ENCODE results near the gene VWA2.

The VWA2 gene

DNA sequence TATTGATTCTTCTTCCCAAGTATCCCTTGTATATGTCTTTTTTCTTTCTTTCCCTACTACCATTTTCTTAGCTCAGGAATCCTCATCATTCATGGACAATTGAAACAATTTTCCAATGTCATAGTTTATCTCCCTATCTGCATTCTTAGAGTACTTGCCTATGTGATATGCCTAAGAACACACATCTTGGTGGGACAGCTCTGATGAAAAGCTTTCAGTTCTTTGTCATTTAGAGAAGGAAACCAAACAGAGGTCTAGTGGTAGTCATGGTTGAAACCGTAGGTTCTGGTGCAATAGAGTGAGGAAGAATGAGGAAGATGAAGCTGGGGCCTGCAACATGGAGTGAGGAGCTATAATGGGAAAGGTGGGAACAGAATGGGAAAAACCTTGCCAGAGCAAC, 31.7 kb upstream of the VWA2 start:
- no peaks in the 10 kb centered on the region for H3K9me3 Mint-ChIP-seq

DNA sequence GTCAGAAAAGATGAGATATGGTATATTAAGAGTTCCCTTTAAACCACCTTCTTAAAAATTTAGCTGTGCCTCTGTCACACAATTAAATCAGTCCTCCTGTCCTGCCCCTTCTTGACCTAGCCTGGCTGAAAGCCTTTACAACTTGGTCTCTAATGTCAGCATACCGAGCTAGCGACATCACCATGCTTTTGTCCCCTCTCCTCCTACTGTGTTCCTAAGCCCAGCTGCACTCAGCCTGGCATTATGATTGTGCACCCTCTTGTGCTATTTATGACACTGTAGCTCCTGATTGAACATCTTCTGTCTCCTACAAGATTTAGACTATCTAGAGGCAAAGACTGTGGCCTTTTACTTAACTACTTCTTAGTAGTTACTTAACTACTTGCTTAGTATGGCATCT, 30.7 kb upstream of the VWA2 start:
- no peak overlapping the region for H3K27ac Mint-ChIP-seq
- H3K9me3 Mint-ChIP-seq: no peaks in the 10 kb centered on the region
- no peak for TF ChIP-seq CTCF (IDR thresholded peaks at IDR 0.05; ENCODE audit: unreplicated experiment in 3 of 3)
- H3K4me1 Mint-ChIP-seq: no peaks in the 10 kb centered on the region
- no peaks in the 10 kb centered on the region for H3K27me3 Mint-ChIP-seq (ENCODE audit: low read depth)
- H3K4me3 Mint-ChIP-seq: no peak overlapping the region
- H3K36me3 Mint-ChIP-seq (ENCODE audit: low read depth): no peaks in the 10 kb centered on the region

More for the DNA sequence above, 31.7 kb upstream of the VWA2 start:
- no peaks in the 10 kb centered on the region for H3K4me1 Mint-ChIP-seq
- H3K36me3 Mint-ChIP-seq (ENCODE audit: low read depth): no peaks in the 10 kb centered on the region
- H3K4me3 Mint-ChIP-seq: no peak overlapping the region
- TF ChIP-seq CTCF (IDR thresholded peaks at IDR 0.05; ENCODE audit: unreplicated experiment in 3 of 3): no peak
- H3K27ac Mint-ChIP-seq: no peak overlapping the region
- peaks cover 4% of the 10 kb centered on the region for H3K27me3 Mint-ChIP-seq (ENCODE audit: low read depth)

DNA sequence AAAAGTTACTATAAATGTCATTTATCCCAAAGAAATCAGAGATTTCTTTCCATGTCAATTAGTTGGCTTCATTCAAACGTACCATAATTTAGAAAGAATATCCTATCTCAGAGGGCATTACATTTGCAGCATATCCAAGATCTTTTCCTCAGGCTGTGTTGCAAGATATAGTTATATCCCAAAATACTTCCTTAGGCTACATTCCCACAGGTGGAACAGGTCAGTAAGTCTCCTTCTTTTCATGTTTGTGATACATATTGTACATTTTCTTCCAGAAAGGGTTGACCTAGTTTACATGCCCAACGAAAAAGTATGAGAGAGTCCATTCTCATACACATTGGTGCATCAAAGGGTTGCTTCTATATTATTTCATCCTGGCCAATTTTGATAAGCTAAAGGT, 26.9 kb upstream of the VWA2 start:
- H3K27me3 Mint-ChIP-seq (ENCODE audit: low read depth): no peaks in the 10 kb centered on the region
- H3K4me3 Mint-ChIP-seq: no peak overlapping the region
- H3K36me3 Mint-ChIP-seq (ENCODE audit: low read depth): no peaks in the 10 kb centered on the region
- H3K27ac Mint-ChIP-seq: no peak overlapping the region
- no peaks in the 10 kb centered on the region for H3K9me3 Mint-ChIP-seq
- no peaks in the 10 kb centered on the region for H3K4me1 Mint-ChIP-seq
- TF ChIP-seq CTCF (IDR thresholded peaks at IDR 0.05; ENCODE audit: unreplicated experiment in 3 of 3): no peak

- H3K27ac Mint-ChIP-seq: no peak overlapping the region
- H3K9me3 Mint-ChIP-seq: no peaks in the 10 kb centered on the region
- no peaks in the 10 kb centered on the region for H3K36me3 Mint-ChIP-seq (ENCODE audit: low read depth)
- H3K27me3 Mint-ChIP-seq (ENCODE audit: low read depth): no peaks in the 10 kb centered on the region
- no peaks in the 10 kb centered on the region for H3K4me1 Mint-ChIP-seq
- no peak for TF ChIP-seq CTCF (IDR thresholded peaks at IDR 0.05; ENCODE audit: unreplicated experiment in 3 of 3)
- no peak overlapping the region for H3K4me3 Mint-ChIP-seq
Observed at GRCh38 chr10:114215033-114215432, 24.0 kb upstream of the VWA2 start.

GRCh38 chr10:114220281-114220680, 18.8 kb upstream of the VWA2 start:
- Mint-ChIP-seq H3K9me3 (no peaks in the 10 kb centered on the region), H3K36me3 (ENCODE audit: low read depth) (no peaks in the 10 kb centered on the region), H3K4me3 (no peak overlapping the region), H3K4me1 (no peaks in the 10 kb centered on the region), H3K27me3 (ENCODE audit: low read depth) (peaks cover 15% of the 10 kb centered on the region), H3K27ac (no peak overlapping the region)
- TF ChIP-seq CTCF (IDR thresholded peaks at IDR 0.05; ENCODE audit: unreplicated experiment in 3 of 3): no peak

DNA sequence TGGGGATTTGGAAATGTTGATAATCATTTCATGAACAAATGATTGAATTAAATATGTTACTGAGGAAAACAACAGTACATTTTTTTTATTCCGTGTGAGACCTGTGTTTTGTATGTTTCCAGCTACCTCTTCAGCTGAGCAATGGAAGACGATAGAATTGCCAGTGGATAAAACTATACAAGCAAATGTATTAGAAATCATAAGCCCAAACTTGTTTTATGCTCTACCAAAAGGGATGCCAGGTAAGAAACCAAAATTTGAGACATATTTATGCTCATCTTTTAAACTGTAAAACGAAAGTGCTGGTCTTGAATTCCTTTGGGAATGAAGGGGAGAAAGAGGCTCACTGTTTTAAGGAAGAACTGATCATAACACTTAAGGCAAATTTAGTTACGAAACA, 17.8 kb upstream of the VWA2 start:
- no peak for TF ChIP-seq CTCF (IDR thresholded peaks at IDR 0.05; ENCODE audit: unreplicated experiment in 3 of 3)
- Mint-ChIP-seq H3K27me3 (ENCODE audit: low read depth) (peaks cover 15% of the 10 kb centered on the region), H3K4me3 (no peak overlapping the region), H3K4me1 (no peaks in the 10 kb centered on the region), H3K27ac (no peak overlapping the region), H3K9me3 (no peaks in the 10 kb centered on the region), H3K36me3 (ENCODE audit: low read depth) (no peaks in the 10 kb centered on the region)

Measured in nephron (organoid).